Bronchial epithelial cell (primary cell): ENCODE measurements around the gene DMRTC2. TPM values are rescaled to one million over a fixed set of nuclear protein-coding genes. Genes with fewer than 3 reads are reported as not detected.
A peak's percentile ranks its signal among the peaks of the same experiment; 100 is the strongest.

Experiments used
- DNase-seq: peaks from one replicate; pipeline ENCODE4 v3.0.0-alpha.2; 2010; ENCODE audit warnings: low read depth
- FAIRE-seq: peaks from 2 replicates; lab custom pipeline; 2011; peaks lifted over from hg19 to GRCh38; lab: Jason Lieb, UNC
- H3K27me3 ChIP-seq: 2 replicates; pipeline ENCODE4 v1.5.1; 2011; ENCODE audit warnings: low read length; ENCODE audit not compliant: control insufficient read depth, insufficient read depth
- H3K36me3 ChIP-seq: 2 replicates; pipeline ENCODE4 v1.5.1; 2011; ENCODE audit warnings: low read length; ENCODE audit not compliant: control insufficient read depth, insufficient read depth
- H3K4me3 ChIP-seq: 2 replicates; pipeline ENCODE4 v1.5.1; 2011; ENCODE audit warnings: mild to moderate bottlenecking, low read depth, low read length, control low read depth
- total RNA-seq: library from RNA; depleted of rRNA; stranded (reverse); fragments of >200 nt; gene quantifications from 2 replicates; pipeline ENCODE4 v1.2.1, GENCODE V29; 2014
- TF ChIP-seq, protein P1 (sequence below): IDR thresholded peaks from 2 replicates; pipeline ENCODE4 v1.5.1; 2011; ENCODE audit warnings: mild to moderate bottlenecking, moderate library complexity, low read length, control low read depth, inconsistent platforms; ENCODE audit not compliant: insufficient read depth, severe bottlenecking

The DMRTC2 gene
- total RNA-seq, 1 donor from 2014 or later = not detected

DNA sequence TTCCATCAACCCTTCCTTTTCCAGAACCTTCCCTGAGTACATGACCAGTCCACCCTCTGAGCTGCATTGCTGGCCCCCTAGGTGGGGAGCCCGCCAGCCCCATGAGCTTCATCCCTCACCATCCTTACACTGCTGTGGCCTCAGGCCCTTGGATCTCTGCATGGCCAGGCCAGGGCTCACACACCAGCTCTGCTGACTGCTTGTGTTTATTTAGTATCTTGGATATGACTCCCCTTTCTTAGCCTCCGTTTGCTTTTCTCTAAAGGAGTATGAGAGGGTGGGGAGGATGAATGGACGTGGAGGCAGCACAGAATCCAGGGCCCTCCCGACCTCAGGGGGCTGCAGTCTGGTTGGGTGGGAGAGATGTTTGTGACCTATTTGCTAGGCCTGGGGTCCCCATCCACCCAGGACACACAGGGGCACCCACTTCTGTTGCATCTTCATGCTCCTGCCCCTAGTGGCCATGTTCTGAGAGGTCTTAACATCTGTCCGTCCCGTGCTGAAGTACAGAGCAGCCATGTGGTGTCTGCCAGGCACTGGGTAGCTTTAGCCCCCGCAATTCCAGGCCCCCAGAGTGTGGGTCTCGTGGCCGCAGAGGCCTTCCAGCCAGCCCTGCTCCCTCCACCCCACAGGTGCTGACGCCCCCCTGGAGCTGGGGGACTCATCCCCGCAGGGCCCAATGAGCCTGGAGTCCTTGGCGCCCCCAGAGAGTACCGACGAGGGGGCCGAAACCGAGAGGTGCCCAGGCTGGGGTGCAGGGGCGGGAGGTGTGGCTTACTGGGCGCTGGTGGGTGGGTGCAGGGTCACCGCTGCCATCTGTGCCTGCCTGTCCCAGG, 51.1 kb downstream of the DMRTC2 start:
- no peak overlapping the region for H3K4me3 ChIP-seq
- H3K36me3 ChIP-seq = peaks cover 22% of the 10 kb centered on the region
- DNase-seq (no peak), FAIRE-seq (no peak)
- TF ChIP-seq, protein P1, sequence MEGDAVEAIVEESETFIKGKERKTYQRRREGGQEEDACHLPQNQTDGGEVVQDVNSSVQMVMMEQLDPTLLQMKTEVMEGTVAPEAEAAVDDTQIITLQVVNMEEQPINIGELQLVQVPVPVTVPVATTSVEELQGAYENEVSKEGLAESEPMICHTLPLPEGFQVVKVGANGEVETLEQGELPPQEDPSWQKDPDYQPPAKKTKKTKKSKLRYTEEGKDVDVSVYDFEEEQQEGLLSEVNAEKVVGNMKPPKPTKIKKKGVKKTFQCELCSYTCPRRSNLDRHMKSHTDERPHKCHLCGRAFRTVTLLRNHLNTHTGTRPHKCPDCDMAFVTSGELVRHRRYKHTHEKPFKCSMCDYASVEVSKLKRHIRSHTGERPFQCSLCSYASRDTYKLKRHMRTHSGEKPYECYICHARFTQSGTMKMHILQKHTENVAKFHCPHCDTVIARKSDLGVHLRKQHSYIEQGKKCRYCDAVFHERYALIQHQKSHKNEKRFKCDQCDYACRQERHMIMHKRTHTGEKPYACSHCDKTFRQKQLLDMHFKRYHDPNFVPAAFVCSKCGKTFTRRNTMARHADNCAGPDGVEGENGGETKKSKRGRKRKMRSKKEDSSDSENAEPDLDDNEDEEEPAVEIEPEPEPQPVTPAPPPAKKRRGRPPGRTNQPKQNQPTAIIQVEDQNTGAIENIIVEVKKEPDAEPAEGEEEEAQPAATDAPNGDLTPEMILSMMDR = peak; percentile 25
- H3K27me3 ChIP-seq = no peaks in the 10 kb centered on the region

DNA sequence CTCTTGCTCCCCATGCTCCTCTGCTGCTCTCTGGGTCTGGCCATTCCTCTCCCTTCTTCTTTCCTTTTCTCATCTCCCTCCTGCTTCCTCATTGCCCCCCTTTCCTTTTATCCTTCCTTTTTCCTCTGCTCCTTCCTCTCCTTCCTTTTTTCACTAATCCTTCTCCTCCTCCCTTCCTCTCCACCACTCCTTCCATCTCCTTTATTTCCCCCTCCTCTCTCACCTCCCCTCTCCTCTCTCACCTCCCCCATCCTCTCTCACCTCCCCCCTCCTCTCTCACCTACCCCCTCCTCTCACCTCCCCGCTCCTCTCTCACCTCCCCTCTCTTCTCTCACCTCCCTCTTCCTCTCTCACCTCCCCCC, 51.7 kb downstream of the DMRTC2 start:
- TF ChIP-seq, protein P1 = no peak
- H3K36me3 ChIP-seq = peaks cover 22% of the 10 kb centered on the region

DNA sequence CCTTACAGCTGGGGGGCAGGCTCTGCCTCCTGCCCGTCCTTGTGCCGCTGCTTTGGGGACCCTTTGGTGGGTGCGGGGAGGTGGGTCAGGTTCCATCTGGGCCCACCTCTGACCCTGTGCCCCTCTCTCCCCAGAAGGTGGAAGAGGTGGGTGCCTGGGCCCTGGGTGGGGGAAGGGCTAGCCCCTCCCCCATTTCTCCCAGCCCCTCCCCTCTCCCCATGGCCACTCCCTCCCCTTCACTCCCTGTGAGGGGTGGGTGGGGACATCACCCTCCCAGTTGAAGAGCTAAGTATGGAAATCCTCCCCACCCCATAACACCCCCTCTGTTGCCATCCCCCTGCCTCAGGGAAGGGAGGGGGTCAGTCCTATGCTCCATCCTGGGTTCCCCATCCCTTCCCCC, 52.3 kb downstream of the DMRTC2 start:
- FAIRE-seq = no peak
- DNase-seq = no peak
- TF ChIP-seq, protein P1 = no peak
- Histone ChIP-seq H3K27me3 (no peaks in the 10 kb centered on the region), H3K4me3 (no peak overlapping the region), H3K36me3 (peaks cover 22% of the 10 kb centered on the region)

More for the DNA sequence above, 51.7 kb downstream of the DMRTC2 start:
- no peak for DNase-seq
- no peaks in the 10 kb centered on the region for H3K27me3 ChIP-seq
- H3K4me3 ChIP-seq = no peak overlapping the region
- FAIRE-seq = no peak

DNA sequence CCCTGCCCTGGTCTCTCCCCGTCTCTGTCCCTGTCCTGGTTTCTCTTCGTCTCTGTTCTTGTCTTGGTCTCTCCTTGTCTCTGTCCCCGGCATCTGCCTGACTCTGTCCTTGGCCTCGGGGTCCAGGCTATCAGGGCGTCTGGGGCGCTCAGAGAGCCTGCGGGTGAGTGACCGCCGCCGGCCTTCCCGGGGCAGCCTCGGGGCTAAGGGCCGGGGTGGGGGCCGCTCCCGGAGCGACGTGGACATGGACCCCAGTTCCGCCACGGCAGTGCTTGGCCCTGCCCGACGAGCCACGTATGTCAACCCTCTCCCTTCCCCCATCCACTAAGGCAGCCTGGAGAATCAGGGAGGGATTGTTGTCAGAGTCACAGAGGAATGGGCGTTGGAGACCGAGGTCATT, 53.0 kb downstream of the DMRTC2 start:
- H3K36me3 ChIP-seq = peaks cover 24% of the 10 kb centered on the region
- H3K4me3 ChIP-seq = no peak overlapping the region
- no peak for FAIRE-seq

DNA sequence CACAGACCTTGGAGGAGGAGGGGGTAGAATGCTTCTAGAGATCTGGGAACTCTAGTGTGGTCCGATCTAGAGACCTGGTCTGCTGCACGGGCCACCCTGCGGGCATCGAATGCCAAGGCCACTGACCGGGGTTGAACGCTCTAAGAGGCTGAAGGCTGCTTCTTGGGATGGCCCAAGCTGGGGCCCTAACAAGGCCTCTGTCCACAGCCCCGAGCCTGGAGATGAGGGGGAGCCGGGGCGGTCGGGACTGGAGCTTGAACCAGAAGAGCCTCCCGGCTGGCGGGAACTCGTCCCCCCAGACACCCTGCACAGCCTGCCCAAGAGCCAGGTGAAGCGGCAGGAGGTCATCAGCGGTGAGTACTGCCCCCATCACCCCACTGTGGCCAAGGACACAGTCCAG, 53.4 kb downstream of the DMRTC2 start:
- TF ChIP-seq, protein P1 = no peak
- DNase-seq (no peak), FAIRE-seq (no peak)
- H3K36me3 ChIP-seq = peaks cover 27% of the 10 kb centered on the region
- no peak overlapping the region for H3K4me3 ChIP-seq
- no peaks in the 10 kb centered on the region for H3K27me3 ChIP-seq

More for the DNA sequence above, 53.0 kb downstream of the DMRTC2 start:
- H3K27me3 ChIP-seq = no peaks in the 10 kb centered on the region
- no peak for DNase-seq
- TF ChIP-seq, protein P1 = no peak

Other genes with a start within 250 kb of the DMRTC2 start
- not detected in 2 replicates for gene CEACAM4, start 218.0 kb upstream of the DMRTC2 start, total RNA-seq
- gene CEACAM7, start 156.8 kb upstream of the DMRTC2 start, total RNA-seq = 0.79 and 7.3 TPM in 2 replicates
- gene CEACAM5, start 136.4 kb upstream of the DMRTC2 start, total RNA-seq = 11.6 and 40.6 TPM in 2 replicates
- gene CEACAM6, start 89.5 kb upstream of the DMRTC2 start, total RNA-seq = 13.7 and 41.6 TPM in 2 replicates
- gene CEACAM3, start 48.5 kb upstream of the DMRTC2 start, total RNA-seq = 0.26 TPM in 1 of 2 replicates, not detected in the other
- gene LYPD4, start 359 bp upstream of the DMRTC2 start, total RNA-seq = not detected in 2 replicates
- 2,069 and 2,277 TPM in 2 replicates for gene RPS19, start 15.2 kb downstream of the DMRTC2 start, total RNA-seq
- not detected in 2 replicates for gene CD79A, start 32.2 kb downstream of the DMRTC2 start, total RNA-seq
- 19.2 and 25.0 TPM in 2 replicates for gene ARHGEF1, start 38.1 kb downstream of the DMRTC2 start, total RNA-seq
- under 0.01 TPM in 2 replicates for gene ERFL, start 83.4 kb downstream of the DMRTC2 start, total RNA-seq
- 96.6 and 98.4 TPM in 2 replicates for gene RABAC1, start 114.3 kb downstream of the DMRTC2 start, total RNA-seq
- gene ATP1A3, start 149.2 kb downstream of the DMRTC2 start, total RNA-seq = 0.13 TPM in 1 of 2 replicates, not detected in the other
- under 0.01 TPM in 2 replicates for gene GRIK5, start 225.2 kb downstream of the DMRTC2 start, total RNA-seq
- 7.1 and 7.4 TPM in 2 replicates for gene ZNF574, start 231.1 kb downstream of the DMRTC2 start, total RNA-seq